Lower leg skin (tissue), 4 donors: Measurements from ENCODE around the gene DLGAP1. TPM values are rescaled to one million over a fixed set of nuclear protein-coding genes. Genes with fewer than 3 reads are reported as not detected.
"Not testable (repeated sequence)": the region's sequence is repeated elsewhere in the genome, so short reads cannot be mapped to it uniquely, and the experiment has no call there.

Experiments
- DNase-seq, 2 donors: peaks; one replicate each; pipeline ENCODE4 v3.0.0-alpha.2; 2019; ENCODE audit warnings: low spot score in 2 of 2
- H3K4me3 ChIP-seq: fragments of 200-600 bp; sonication (generic); 2 replicates; pipeline ENCODE4 v1.5.1; 2017; ENCODE audit warnings: mild to moderate bottlenecking, low read depth; ENCODE audit not compliant: poor library complexity, severe bottlenecking
- POLR2A ChIP-seq, 2 donors: fragments of 450-650 bp; IDR thresholded peaks; one replicate each; pipeline ENCODE4 v1.6.1; 2016 to 2017; ENCODE audit warnings: antibody characterized with exemption in 2 of 2, mild to moderate bottlenecking in 1 of 2, moderate library complexity in 1 of 2
- WGBS, 2 donors: methylation state at CpG; one replicate each; pipeline ENCODE4 v1.1.5; 2018; 5-methylcytosine and 5-hydroxymethylcytosine counted together
- intact Hi-C: fragments of 100-400 bp; cut with DNase I; formaldehyde crosslinking; loops from one replicate; pipeline ENCODE4 v1.15.0; 2023; ENCODE audit warnings: low total_unique reads
- total RNA-seq, 4 donors: library from RNA; depleted of rRNA; stranded (reverse); fragments of >200 nt; gene quantifications; one replicate each; pipeline ENCODE4 v1.1.0, GENCODE V29; 2016
- TF ChIP-seq, protein P1 (sequence below), 3 donors: fragments of 450-650 bp; IDR thresholded peaks; one replicate each; pipeline ENCODE4 v1.5.1; 2016; ENCODE audit warnings: antibody characterized with exemption in 3 of 3, mild to moderate bottlenecking in 3 of 3, moderate library complexity in 2 of 3

DLGAP1 gene
- total RNA-seq, 4 donors from 2014 or later, result 0.34 to 1.3 (median 0.82) TPM

DNA sequence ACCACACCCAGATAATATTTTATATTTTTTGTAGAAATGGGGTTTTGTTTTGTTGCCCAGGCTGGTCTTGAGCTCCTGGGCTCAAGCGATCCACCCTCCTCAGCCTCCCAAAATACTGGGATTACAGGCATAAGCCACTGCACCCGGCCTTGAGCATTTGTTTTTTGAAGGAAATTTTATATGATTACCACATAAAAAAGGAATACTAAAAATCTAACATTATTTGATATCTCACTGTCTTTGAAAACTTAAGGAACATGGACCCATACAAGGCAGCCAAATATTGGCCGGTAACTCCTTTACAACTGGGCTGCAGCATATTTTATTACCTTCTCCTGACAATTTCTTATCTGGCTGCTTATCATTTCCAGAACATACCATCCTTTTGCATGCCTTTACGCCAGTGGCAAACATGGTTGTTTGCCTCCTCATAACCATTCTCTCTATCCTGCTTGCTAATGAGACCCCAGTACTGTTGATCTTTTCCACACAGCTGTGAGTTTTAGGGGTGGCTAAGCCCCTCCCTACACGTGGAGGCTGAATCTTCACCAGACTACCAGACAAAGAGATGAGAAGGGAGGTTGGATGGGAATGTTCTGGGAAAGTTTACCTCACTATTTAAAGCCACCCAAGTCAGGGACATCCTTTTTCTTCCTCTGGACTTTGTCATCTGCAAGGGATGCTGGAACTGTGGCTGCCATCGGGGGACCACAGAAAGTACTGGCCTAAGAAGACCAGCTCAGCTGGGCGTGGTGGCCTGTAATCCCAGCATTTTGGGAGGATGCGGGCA is 847.6 kb downstream of the DLGAP1 start:
- TF ChIP-seq, protein P1, sequence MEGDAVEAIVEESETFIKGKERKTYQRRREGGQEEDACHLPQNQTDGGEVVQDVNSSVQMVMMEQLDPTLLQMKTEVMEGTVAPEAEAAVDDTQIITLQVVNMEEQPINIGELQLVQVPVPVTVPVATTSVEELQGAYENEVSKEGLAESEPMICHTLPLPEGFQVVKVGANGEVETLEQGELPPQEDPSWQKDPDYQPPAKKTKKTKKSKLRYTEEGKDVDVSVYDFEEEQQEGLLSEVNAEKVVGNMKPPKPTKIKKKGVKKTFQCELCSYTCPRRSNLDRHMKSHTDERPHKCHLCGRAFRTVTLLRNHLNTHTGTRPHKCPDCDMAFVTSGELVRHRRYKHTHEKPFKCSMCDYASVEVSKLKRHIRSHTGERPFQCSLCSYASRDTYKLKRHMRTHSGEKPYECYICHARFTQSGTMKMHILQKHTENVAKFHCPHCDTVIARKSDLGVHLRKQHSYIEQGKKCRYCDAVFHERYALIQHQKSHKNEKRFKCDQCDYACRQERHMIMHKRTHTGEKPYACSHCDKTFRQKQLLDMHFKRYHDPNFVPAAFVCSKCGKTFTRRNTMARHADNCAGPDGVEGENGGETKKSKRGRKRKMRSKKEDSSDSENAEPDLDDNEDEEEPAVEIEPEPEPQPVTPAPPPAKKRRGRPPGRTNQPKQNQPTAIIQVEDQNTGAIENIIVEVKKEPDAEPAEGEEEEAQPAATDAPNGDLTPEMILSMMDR (IDR thresholded peaks at IDR 0.05), result no peak
- no peak for DNase-seq
- intact Hi-C loops, result no loop called here
- 83 to 89% methylated on average over 8 of the region's 8 CpGs for WGBS, 2 donors
- no peak overlapping the region for H3K4me3 ChIP-seq

DNA sequence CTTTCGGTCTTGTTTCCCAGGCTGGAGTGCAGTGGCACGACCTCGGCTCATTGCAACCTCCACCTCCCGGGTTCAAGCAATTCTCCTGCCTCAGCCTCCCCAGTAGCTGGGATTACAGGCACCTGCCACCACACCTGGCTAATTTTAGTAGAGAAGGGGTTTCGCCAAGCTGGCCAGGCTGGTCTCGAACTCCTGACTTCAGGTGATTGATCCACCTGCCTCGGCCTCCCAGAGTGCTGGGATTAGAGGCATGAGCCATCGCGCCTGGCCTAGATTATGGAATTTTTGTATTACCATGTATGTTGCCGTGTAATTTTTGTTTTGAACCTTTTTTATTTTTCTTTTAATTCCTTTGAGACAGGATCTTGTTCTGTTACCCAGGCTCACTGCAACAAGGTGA is 848.2 kb downstream of the DLGAP1 start:
- DNase-seq, H3K4me3 ChIP-seq, intact Hi-C loops: not testable (repeated sequence)
- 85 to 86% methylated on average over 10 of the region's 10 CpGs for WGBS, 2 donors

- no peak overlapping the region for H3K4me3 ChIP-seq
- DNase-seq, result no peak
- WGBS, 2 donors, result 8 to 9% methylated on average over 9 of the region's 9 CpGs
- intact Hi-C loops, result no loop called here
- TF ChIP-seq, protein P1 (IDR thresholded peaks at IDR 0.05), result no peak
- no peak for TF ChIP-seq POLR2A (IDR thresholded peaks at IDR 0.05)
Measured at GRCh38 chr18:3605954-3606443, 849.1 kb downstream of the DLGAP1 start.

GRCh38 chr18:3605486-3605952 is 849.6 kb downstream of the DLGAP1 start:
- DNase-seq, result no peak
- intact Hi-C loops, result no loop called here

GRCh38 chr18:3604498-3605408 is 850.4 kb downstream of the DLGAP1 start:
- intact Hi-C loops, result no loop called here
- no peak overlapping the region for H3K4me3 ChIP-seq
- DNase-seq, result no peak
- TF ChIP-seq, protein P1 (IDR thresholded peaks at IDR 0.05), result no peak
- TF ChIP-seq POLR2A (IDR thresholded peaks at IDR 0.05), result no peak
- WGBS, 2 donors, result 4 to 5% methylated on average over 12 of the region's 12 CpGs

More at GRCh38 chr18:3605486-3605952, 849.6 kb downstream of the DLGAP1 start:
- H3K4me3 ChIP-seq, result no peak overlapping the region
- 22 to 24% methylated on average over 5 of the region's 5 CpGs for WGBS, 2 donors
- TF ChIP-seq, protein P1 (IDR thresholded peaks at IDR 0.05), result no peak
- TF ChIP-seq POLR2A (IDR thresholded peaks at IDR 0.05), result no peak

- no peak for DNase-seq
- WGBS, 2 donors, result 8 to 12% methylated on average over 4 of the region's 4 CpGs
- TF ChIP-seq POLR2A (IDR thresholded peaks at IDR 0.05), result no peak
- TF ChIP-seq, protein P1 (IDR thresholded peaks at IDR 0.05), result no peak
- intact Hi-C loops, result no loop called here
- no peak overlapping the region for H3K4me3 ChIP-seq
Measured at GRCh38 chr18:3604235-3604497, 850.9 kb downstream of the DLGAP1 start.
